Measurements from ENCODE around the gene TMEM151A. TPM values are rescaled to one million over a fixed set of nuclear protein-coding genes. Genes with fewer than 3 reads are reported as not detected.
A peak's percentile ranks its signal among the peaks of the same experiment; 100 is the strongest.

Gene TMEM151A
- total RNA-seq, 1 donor from 2014 or later = not detected

- no peak for DNase-seq (ENCODE audit: low spot score)
Measured at GRCh38 chr11:66322732-66323427, 31.2 kb downstream of the TMEM151A start.

- no peak for DNase-seq (ENCODE audit: low spot score)
Measured at GRCh38 chr11:66323684-66324083, 32.0 kb downstream of the TMEM151A start.

- DNase-seq (ENCODE audit: low spot score) = no peak
Measured at GRCh38 chr11:66324664-66325063, 33.0 kb downstream of the TMEM151A start.

- DNase-seq (ENCODE audit: low spot score) = no peak
Measured at GRCh38 chr11:66325263-66325671, 33.6 kb downstream of the TMEM151A start.

GRCh38 chr11:66326261-66327111 is 34.8 kb downstream of the TMEM151A start:
- DNase-seq (ENCODE audit: low spot score) = peak; percentile 69

- no peak for DNase-seq (ENCODE audit: low spot score)
Measured at GRCh38 chr11:66327171-66328030, 35.7 kb downstream of the TMEM151A start.

- DNase-seq (ENCODE audit: low spot score) = no peak
Measured at GRCh38 chr11:66328031-66328301, 36.3 kb downstream of the TMEM151A start.

- DNase-seq (ENCODE audit: low spot score) = peak; percentile 84
Measured at GRCh38 chr11:66328302-66329144, 36.8 kb downstream of the TMEM151A start.

GRCh38 chr11:66329165-66329673 is 37.5 kb downstream of the TMEM151A start:
- no peak for DNase-seq (ENCODE audit: low spot score)

GRCh38 chr11:66330931-66331330 is 39.2 kb downstream of the TMEM151A start:
- no peak for DNase-seq (ENCODE audit: low spot score)

GRCh38 chr11:66331542-66332370 is 40.1 kb downstream of the TMEM151A start:
- DNase-seq (ENCODE audit: low spot score) = no peak

GRCh38 chr11:66332371-66333219 is 40.9 kb downstream of the TMEM151A start:
- no peak for DNase-seq (ENCODE audit: low spot score)

GRCh38 chr11:66333220-66333877 is 41.7 kb downstream of the TMEM151A start:
- DNase-seq (ENCODE audit: low spot score) = no peak

GRCh38 chr11:66333896-66334604 is 42.4 kb downstream of the TMEM151A start:
- DNase-seq (ENCODE audit: low spot score) = no peak

- DNase-seq (ENCODE audit: low spot score) = no peak
Measured at GRCh38 chr11:66334605-66335442, 43.1 kb downstream of the TMEM151A start.

- DNase-seq (ENCODE audit: low spot score) = no peak
Measured at GRCh38 chr11:66335531-66336233, 44.0 kb downstream of the TMEM151A start.
